ENCODE data around the gene JPH4. TPM values are rescaled to one million over a fixed set of nuclear protein-coding genes. Genes with fewer than 3 reads are reported as not detected.

Gene JPH4
- total RNA-seq, 6 experiments from 2014 or later, result 0.07 to 0.20 (median 0.19) TPM; not detected in 3

- no peaks in the 10 kb centered on the region for H3K9me3 ChIP-seq
- TF ChIP-seq POLR2A (IDR thresholded peaks at IDR 0.05) (no peak), CTCF (IDR thresholded peaks at IDR 0.05) (no peak)
- DNase-seq (no peak), ATAC-seq (no peak)
- H3K27me3 ChIP-seq, result no peaks in the 10 kb centered on the region
- WGBS (ENCODE audit: insufficient coverage, low coverage, low lambda C conversion rate, missing lambda C conversion rate), result no CpG with 5 or more reads among the region's 2 CpGs
- H3K27ac ChIP-seq, result peak overlapping the region; percentile 11 to 97 (median 95)
- no peak overlapping the region for H3K4me3 ChIP-seq
- intact Hi-C loops (cut with DNase I), result no loop called here
- H3K4me1 ChIP-seq, result peaks cover 0 to 63% (median 27%) of the 10 kb centered on the region in 4 donors
- H3K36me3 ChIP-seq, result no peaks in the 10 kb centered on the region
These were observed 35.8 kb upstream of the JPH4 start for GRCh38 chr14:23614395-23614828.

GRCh38 chr14:23613242-23614070 is 34.9 kb upstream of the JPH4 start:
- TF ChIP-seq POLR2A (IDR thresholded peaks at IDR 0.05) (no peak), CTCF (IDR thresholded peaks at IDR 0.05) (no peak)
- DNase-seq (peak in 1 of 3 donors; percentile 60), ATAC-seq (peak; percentile 63 to 78 (median 71))
- 25% methylated on average over 6 of the region's 6 CpGs for WGBS (ENCODE audit: insufficient coverage, low coverage, low lambda C conversion rate, missing lambda C conversion rate)
- Histone ChIP-seq H3K9me3 (no peaks in the 10 kb centered on the region), H3K27ac (peak overlapping the region; percentile 11 to 97 (median 95)), H3K36me3 (no peaks in the 10 kb centered on the region), H3K4me1 (peaks cover 0 to 66% (median 27%) of the 10 kb centered on the region in 4 donors), H3K27me3 (no peaks in the 10 kb centered on the region), H3K4me3 (no peak overlapping the region)
- intact Hi-C loops (cut with DNase I), result no loop called here

DNA sequence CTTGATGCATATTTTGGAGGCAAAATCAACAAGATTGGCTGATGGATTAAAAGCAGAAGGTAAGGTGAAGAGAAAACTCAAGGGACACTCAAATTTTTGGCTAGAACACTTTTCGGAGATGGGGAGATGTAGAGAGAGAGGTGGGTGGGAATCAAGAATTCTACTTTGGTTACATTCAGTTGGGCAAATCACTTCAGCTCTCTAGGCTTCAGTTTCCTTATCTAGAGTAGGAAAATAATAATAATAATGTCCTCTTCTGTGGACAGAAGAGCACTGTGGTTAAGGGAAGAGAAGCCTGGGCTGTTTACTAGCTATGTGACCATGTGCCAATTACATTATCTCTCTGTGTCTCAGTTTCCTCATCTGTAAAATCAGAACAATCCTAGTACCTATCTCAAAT is 34.2 kb upstream of the JPH4 start:
- Histone ChIP-seq H3K36me3 (no peaks in the 10 kb centered on the region), H3K4me1 (peaks cover 0 to 66% (median 30%) of the 10 kb centered on the region in 4 donors), H3K27me3 (no peaks in the 10 kb centered on the region), H3K4me3 (no peak overlapping the region), H3K9me3 (no peaks in the 10 kb centered on the region), H3K27ac (peak overlapping the region in 2 of 3 donors; percentile 95 to 97)
- ATAC-seq (no peak), DNase-seq (no peak)
- intact Hi-C loops (cut with DNase I), result no loop called here
- WGBS (ENCODE audit: insufficient coverage, low coverage, low lambda C conversion rate, missing lambda C conversion rate), result 100% methylated on average over 1 of the region's 1 CpG
- no peak for TF ChIP-seq POLR2A (IDR thresholded peaks at IDR 0.05)
- TF ChIP-seq CTCF (IDR thresholded peaks at IDR 0.05), result no peak

DNA sequence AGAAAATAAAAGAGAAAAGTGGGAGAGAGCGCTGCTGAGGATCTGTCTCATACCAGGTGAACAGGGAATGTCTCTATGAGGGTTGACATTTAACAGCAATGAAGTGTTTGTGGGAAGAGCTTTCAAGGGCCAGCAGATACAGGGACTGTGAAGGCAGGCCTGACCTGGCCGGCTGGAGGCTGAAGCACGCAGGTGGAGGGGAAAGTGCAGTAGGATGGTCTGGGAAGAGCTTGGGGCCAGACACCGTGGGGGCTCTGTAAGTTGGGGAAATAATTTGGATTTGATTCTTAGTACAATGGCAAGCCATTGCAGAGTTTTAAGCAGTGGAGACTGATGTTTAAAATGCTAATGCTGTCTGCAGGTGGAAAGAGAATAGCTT is 33.8 kb upstream of the JPH4 start:
- H3K4me3 ChIP-seq, result no peak overlapping the region
- intact Hi-C loops (cut with DNase I), result no loop called here
- peaks cover 0 to 67% (median 30%) of the 10 kb centered on the region in 4 donors for H3K4me1 ChIP-seq
- ATAC-seq (peak in 1 of 4 donors; percentile 1), DNase-seq (no peak)
- 58% methylated on average over 4 of the region's 4 CpGs for WGBS (ENCODE audit: insufficient coverage, low coverage, low lambda C conversion rate, missing lambda C conversion rate)
- peak overlapping the region in 2 of 3 donors; percentile 68 to 97 for H3K27ac ChIP-seq
- H3K9me3 ChIP-seq, result no peaks in the 10 kb centered on the region
- no peaks in the 10 kb centered on the region for H3K27me3 ChIP-seq
- no peaks in the 10 kb centered on the region for H3K36me3 ChIP-seq
- no peak for TF ChIP-seq CTCF (IDR thresholded peaks at IDR 0.05)
- TF ChIP-seq POLR2A (IDR thresholded peaks at IDR 0.05), result no peak
